HG03342 (cell line): ENCODE data around the gene CACNA2D3.

ENCODE experiments used
- ATAC-seq: cut with Tn5 transposase; IDR thresholded peaks from one replicate; pipeline ENCODE4 v1.9.1; 2021; ENCODE audit warnings: mild to moderate bottlenecking, moderate library complexity; ENCODE audit not compliant: unreplicated experiment

CACNA2D3 gene

DNA sequence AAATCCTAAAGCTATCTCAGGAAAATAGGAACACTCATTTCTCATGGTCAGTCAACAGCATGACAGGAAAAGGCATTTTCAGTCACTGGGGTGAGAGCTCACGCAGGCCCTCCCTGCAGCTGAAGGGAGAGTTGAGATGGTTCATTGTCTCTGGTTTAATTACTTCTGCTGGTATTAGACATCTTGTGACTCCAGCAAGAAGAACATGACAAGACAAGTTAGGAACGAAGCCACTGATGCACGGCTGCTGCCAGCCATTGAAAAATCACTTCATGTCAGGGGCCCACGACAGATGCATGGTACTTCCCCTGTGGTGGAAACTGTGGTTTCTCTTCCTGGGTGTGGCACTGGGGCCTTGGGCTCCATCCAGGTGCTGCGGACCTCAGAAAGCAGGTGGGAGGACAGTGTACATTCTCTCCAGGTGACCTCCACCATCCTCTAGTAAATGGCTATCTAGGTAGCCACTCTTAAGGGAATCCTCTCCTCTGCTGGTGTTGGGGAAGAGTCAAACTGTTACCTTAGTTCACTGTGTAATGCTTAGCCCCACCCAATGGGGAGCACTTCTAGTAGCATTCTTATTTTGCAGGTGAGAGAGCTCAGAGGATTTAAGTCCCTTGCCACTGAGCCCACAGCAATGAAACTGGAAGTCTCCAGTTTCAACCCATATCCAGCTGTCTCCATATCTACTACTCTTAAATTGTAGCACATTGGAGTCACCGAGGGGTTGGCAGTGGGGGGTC, 531.3 kb downstream of the CACNA2D3 start:
- no peak for ATAC-seq

GRCh38 chr3:54654776-54655175, 532.4 kb downstream of the CACNA2D3 start:
- ATAC-seq: no peak

- no peak for ATAC-seq
Observed at GRCh38 chr3:54659347-54659746, 537.0 kb downstream of the CACNA2D3 start.

DNA sequence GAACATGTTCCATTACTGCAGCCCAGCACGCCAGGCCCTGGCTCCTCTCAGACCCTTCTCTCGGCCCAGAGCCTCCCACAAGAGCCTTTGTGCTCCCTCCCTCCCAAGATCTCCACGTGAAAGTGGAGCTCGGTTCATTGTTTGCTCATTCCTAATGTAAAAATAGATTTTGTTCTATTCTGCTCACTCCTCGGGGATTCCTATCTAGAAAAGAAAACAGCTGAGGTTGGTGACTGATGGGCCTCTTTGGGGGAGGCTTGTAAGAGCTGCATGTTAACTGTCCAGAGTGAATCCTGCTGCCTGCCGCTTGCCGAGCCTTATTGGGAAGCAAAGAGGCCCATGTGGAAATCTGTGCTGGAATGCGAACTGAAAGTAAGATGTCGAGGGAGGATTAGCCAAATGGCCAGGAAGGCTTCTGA, 538.4 kb downstream of the CACNA2D3 start:
- no peak for ATAC-seq

DNA sequence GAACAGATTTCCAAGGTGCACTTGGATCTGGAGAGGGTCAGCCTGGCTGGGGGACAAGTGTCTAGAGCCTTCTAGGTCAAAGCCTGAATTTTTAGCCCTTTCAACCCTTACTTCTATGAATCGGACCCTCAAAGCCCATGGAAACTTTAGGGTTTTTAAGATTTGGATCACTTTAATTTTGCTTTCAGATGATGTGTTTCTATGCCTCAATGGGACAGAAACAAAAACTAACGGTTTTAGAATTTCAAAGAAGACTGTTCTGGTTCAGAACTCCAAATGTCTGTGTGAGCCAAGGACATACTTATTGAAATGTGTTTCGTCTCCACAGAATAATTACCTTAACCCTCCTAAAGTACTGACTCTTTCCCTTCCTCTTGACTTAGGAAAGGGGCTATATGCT, 538.8 kb downstream of the CACNA2D3 start:
- ATAC-seq: no peak

DNA sequence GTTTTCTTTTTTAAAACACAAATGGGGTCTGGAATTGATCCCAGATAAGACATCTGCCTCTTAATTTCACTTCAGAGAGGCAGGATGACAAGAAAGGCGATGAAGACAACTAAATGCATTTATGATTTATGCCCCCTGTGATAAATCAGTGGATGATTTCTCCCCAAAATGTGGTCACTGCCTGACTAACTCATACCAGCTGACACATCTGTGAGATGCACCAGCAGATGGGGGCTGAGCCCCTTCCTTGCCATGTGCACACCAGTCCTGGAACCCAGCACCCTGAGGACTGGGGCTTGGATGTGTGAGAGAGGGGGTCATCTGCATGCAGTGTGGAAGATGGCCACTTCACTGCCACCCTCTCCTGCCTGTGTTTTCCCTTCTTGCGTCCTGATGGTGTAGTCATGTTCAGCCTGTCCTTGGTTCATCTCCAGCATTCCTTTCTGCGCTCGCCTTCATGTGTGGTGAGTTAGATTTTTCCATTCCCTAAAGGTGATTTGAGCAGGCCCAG, 541.2 kb downstream of the CACNA2D3 start:
- no peak for ATAC-seq

GRCh38 chr3:54665016-54665600, 542.8 kb downstream of the CACNA2D3 start:
- no peak for ATAC-seq

DNA sequence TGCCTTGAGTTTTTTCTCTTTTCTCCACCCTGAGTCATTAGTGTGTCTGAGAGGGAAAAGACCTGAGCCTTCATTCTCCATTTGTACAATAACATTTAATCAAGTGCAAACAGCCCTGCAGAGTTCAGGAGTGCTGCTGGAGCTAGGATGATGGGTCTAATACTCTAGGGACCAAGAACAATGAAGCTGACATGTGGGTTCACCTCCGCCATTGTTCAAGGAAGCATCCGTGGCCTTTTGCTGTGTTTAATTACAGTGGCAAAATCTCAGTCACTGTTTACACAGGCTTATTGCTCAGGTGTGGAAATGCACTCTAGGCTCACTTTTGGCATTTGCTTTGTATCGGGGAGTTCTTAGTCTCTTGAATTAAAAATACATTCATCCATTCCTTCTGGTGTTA, 545.9 kb downstream of the CACNA2D3 start:
- ATAC-seq: no peak

DNA sequence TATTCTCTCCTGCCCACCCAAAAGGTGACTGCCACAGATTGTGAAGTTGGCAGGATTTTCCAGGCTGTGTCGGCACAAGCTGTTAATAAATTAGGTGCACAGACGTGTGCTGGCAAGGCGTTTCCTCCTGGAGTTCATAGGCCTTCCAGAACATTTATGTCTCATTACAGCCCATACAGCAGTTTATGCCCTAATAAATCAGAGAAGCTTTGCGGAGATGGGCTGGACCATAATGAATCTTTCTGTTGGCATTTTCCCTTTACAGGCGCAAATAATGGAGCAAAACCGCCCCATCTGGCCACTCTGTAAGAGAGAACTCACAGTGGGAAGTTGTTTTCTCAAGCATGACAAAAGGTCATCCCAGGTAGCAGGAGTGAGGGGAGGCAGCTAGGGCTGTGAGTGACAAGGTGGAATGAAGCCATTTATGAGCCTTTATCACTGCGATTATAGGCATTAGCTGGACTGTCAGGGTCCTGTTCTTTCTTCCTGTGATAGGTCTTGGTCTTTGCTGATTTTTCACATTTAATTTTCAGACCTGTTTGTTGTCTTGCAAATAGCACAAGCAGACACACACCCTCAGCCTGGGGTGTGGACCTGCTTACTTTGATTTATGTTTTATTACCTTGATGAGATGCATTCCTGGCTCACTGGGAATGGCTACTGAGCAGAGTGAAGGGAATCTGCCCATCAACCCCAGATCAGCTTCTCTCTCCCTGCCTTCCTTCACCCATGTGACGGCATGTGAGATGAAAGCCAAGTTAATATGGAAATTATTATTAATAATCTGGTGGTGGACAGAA, 548.0 kb downstream of the CACNA2D3 start:
- ATAC-seq: no peak

GRCh38 chr3:54671511-54671910, 549.2 kb downstream of the CACNA2D3 start:
- no peak for ATAC-seq

GRCh38 chr3:54676087-54676486, 553.7 kb downstream of the CACNA2D3 start:
- no peak for ATAC-seq

- ATAC-seq: no peak
Observed at GRCh38 chr3:54681706-54682105, 559.4 kb downstream of the CACNA2D3 start.

GRCh38 chr3:54685213-54685612, 562.9 kb downstream of the CACNA2D3 start:
- ATAC-seq: no peak

DNA sequence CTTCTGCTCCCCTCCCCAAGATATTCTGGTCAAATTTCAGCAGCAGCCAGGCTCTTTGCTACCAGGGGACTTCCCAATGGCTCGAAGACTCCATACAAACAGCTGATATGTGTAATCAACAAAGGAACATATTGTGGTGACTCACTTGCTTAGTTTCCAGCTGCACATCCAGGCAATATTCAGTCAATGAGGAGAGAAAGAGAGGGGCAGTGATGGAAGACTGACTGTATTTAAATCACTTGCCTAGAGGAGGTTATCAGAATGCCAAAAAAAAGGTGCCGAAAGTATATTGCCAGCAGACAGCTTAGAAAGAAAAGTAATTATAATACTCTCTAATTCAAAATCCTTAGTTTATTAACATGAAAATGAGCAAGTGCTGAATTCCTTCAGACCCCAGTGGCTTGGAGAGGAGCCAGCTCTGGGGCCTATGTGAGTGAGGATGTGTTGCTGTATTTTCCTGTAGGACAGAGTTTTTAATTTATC, 569.0 kb downstream of the CACNA2D3 start:
- ATAC-seq: no peak

DNA sequence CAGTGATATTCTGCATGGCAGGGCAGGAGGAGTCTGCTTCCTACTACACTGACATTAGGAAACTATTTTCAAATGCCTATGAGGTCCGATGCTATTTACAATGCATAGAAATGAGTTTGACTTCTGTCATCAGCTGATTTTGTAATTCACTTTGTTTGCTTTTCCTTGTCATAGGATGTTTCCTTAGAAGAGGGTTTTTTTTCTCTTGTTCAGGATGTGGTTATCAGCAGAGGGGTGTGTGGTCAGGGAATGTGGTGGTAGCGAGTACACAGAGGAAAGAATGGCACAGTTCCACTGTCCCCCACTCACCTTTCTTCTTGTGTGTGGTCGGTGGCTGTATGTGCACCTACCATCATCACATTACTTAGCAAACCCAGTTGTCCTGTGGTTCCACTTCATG, 574.0 kb downstream of the CACNA2D3 start:
- ATAC-seq: no peak

- ATAC-seq: no peak
Observed at GRCh38 chr3:54698054-54698453, 575.7 kb downstream of the CACNA2D3 start.

DNA sequence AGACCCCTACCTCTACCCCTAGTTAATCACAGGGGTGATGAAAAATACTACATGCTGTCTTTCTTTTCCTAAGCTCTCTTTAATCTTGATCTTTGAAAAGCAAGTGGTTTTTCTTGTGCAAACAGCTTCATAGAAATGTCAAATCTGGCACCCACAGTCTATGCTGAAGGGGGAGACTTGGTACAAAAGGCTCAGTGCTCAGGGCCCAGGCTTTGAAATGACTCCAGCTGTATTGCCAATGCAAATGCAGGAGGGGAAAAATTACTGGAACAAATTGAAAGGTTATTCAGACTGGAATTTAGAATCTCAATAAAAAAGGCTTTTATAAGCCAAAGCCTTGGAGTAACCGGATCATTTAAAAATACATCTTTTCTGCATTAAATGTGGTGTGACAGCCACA, 581.6 kb downstream of the CACNA2D3 start:
- no peak for ATAC-seq

DNA sequence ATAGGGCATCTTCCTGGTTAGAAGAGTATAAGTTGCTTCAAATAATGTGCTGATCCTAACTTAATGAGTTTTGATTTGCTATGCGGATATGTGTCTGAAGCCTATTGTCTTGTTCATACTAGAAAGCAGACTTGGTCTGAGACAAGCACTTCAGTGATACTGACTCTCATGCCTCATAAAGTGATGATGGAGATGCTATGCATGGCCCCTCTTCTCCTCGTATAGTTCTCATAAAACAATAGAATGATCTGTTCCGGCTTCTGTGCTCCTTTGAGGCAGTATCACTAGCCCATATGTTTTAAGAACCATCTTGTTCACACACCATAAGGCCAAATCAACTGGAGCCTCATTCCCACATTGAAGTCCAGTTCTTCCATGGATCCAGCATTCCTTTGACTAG, 583.4 kb downstream of the CACNA2D3 start:
- no peak for ATAC-seq

GRCh38 chr3:54706738-54707137, 584.4 kb downstream of the CACNA2D3 start:
- no peak for ATAC-seq

DNA sequence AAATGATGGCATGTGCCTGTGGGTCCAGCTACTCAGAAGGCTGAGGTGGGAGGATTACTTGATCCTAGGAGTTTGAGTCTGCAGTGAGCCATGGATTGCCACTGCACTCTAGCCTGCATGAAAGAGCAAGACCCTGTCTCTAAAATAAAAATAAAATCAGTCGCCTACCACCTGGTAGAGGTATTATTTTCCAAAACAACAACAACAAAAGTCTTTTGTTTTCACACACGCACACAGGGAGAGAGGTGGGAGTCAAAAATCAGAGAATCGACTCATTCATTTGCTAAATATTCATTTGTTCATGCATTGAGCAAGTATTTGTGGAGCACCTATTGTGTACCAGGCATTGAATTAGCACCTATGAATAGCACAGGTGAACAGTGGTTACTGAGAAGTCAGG, 587.4 kb downstream of the CACNA2D3 start:
- ATAC-seq: no peak

- no peak for ATAC-seq
Observed at GRCh38 chr3:54710954-54711353, 588.6 kb downstream of the CACNA2D3 start.

GRCh38 chr3:54712539-54712938, 590.2 kb downstream of the CACNA2D3 start:
- ATAC-seq: no peak
